Kidney capillary endothelial cell (primary cell): ENCODE measurements around the gene RFC5.
"Not testable (repeated sequence)": the region's sequence is repeated elsewhere in the genome, so short reads cannot be mapped to it uniquely, and the experiment has no call there.

ENCODE experiments used
- DNase-seq: peaks from one replicate; pipeline ENCODE4 v3.0.0-alpha.2; 2018; ENCODE audit warnings: low spot score

RFC5 gene

DNA sequence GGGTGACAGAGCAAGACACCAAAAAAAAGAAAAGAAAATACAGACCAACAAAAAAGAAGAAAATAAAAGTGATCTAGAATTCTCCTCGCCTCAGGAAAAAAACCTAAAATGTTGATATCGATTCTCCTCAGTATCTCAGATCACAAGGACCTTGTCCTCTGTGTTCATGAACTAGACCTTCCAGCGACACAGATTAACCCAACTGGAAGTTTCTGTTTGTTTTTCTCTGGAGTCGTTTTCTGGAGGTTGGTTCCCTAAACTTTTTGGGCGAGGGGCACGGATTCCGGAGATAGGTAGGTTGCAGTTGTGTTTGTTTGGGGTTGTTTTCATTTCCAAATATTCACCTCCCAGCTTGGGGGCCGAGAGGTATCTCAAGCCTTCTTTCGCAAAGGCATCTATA, 559 bp upstream of the RFC5 start:
- DNase-seq: no peak

DNA sequence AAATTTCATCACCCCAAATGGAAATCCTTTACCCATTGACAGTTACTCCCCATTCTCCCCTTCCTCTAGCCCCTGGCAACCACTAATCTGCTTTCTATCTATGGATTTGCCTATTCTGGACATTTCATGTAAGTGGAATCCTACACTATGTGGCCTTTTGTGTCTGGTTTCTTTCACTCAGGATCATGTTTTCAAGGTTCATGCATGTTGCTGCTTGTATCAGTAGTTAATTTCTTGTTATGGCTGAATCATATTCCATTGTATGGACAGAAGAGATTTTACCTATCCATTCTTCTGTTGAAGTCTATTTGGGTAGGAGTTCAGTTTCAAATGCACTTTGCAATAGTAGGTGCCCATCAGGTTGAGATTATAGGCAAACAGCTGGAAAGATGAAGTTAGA, 1.4 kb downstream of the RFC5 start:
- no peak for DNase-seq

DNA sequence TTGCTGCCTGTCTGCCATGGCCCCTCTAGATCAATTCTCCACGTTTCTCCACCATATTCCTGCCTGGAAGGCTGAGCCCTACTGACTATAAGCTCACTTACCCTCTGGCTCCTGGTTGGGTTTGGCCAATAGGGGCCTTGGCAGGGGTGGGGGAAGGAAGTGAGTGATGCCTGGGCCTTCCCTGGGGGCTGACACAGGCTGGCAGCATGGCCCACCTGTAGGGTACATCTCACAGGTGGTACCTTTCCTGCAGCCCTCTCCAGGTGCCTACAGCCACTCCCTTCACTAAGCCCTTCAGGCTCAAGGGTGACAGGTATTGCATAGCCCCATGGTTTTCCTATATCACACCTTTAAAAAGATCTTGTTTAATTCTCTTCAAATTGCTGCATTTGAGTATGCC, 3.5 kb downstream of the RFC5 start:
- DNase-seq: no peak

DNA sequence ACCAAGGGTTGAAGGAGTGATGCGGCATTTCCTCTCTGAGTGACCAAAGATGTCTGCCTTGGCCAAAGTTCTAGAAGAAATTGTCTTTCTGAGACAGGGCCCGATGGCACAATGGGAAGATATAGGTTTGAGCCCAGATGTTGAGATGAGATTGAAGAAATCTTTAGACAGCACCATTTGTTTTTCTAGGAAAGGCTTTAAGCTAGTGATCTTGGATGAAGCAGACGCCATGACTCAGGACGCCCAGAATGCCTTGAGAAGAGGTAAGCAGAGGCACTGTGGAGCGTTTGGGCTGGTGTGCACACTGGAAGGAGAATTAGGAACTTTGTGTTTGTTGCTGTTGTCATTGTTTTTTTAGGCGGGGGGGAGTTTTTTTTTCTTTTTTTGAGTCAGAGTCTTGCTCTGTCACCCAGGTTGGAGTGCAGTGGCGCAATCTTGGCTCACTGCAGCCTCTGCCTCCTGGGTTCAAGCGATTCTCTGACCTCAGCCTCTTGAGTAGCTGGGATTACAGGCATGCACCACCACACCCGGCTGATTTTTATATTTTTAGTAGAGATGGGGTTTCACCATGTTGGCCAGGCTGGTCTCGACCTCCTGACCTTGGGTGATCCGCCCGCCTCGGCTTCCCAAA, 5.7 kb downstream of the RFC5 start:
- not testable (repeated sequence) for DNase-seq

DNA sequence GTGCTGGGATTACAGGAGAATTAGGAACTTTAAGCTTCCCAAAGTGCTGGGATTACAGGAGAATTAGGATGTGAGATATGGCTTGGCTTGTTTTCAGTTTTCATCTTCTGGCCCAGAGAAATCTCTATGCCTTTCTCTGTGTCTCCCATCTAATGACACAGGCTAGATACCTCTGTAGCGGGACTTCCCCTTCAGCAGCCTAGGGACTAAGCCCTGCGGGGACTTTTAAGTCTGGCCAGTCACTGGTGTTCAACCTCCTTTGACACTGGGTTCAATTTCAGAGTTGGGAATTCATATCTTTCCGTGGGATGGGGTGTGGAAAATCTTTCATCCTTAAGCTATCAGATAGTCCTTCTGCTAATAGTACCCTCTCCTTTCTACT, 6.2 kb downstream of the RFC5 start:
- no peak for DNase-seq

DNA sequence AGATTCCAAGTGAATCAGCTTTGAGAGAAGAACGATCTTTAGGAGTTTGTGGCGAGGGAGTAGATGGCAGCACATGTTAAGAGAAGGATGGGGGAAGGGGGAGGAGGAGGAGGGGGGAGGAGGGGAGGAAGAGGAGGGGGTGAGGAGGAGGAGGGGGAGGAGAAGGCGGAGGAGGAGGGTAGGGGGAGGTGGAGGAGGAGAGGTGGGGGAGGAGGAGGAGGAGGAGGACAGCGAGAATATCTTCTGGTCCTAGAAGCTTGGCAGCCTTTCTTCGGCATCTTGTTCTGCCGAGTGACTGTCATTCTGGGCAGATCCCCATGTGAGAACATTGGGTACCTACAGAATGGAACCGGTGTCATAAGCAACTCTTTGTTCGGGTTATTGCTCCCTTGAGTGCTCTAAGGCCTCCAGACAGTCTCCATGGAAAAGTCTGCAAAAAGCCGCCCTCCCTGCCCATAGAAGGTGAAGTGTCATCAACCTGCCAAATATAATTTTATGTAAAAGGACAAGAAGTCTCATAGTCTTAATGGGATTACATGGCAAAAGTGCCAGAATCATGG, 6.9 kb downstream of the RFC5 start:
- no peak for DNase-seq

DNA sequence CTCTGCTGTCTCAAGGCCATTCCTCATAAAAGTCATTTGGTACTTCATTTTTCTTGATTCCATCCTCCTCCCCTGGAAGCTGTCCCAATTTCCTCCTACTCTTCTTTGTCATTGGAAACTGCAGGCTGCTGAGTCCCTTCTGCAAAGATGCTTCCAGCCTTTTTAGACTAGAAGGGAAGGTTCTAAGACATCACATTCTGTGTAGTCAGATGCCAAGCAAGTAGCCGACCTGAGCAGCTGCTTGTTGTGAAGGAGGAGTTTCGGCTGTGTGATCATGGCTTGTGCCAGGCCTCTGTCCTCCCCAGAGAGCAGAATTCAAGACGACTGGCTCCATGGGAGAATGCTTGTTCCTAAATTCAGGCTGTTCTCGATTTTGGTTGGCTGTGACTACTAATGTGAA, 8.7 kb downstream of the RFC5 start:
- DNase-seq: no peak

DNA sequence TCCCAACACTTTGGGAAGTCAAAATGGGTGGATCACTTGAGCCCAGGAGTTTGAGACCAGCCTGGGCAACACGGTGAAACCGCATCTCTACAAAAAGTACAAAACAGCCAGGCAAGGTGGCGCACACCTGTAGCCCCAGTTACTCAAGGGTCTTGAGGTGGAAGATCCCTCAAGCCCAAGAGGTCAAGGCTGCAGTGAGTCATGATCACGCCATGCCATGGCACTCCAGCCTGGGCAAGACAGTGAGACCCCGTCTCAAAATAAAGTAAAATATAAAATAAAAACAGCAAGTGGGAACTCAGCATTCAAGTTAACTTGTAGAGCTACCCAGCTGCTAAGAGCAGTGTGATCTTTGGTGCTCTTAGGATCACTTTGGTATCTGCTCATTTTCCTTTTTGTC, 12.7 kb downstream of the RFC5 start:
- no peak for DNase-seq

DNA sequence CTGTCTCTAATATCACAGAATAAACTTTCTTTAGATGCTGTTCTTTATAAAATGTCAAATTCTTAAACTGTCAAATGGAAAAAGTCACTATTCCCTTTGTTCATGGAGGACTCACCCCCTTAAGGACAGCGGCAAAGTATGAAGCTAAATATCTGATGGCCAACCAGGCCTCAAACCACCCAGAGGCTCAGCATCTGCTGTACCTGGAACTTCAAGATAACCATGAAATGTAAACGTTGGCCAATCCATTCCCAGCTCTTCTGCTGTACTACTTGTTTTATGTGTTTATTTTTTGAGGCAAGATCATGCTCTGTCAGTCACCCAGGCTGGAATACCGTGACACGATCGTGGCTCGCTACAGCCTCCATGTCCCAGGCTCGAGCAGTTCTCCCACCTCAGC, 15.7 kb downstream of the RFC5 start:
- no peak for DNase-seq

DNA sequence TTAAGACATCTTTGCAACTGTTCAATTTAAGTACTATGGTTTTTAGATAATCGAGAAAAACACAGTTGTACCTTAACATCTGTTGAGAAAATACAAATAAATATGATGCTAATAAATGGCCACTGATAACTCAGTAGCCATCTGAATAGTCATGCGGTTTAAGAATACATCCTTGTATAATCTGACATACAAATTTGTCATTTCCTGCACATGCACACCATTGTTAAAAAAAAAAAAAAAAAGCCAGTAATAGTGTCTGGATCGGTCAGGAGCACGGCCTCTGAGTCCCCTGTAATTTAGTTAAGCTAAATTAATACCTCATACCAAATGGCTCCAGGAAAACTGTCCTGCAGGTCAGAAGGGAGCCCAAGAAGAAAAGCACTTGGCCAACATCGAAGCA, 16.8 kb downstream of the RFC5 start:
- peak; percentile 56 for DNase-seq

DNA sequence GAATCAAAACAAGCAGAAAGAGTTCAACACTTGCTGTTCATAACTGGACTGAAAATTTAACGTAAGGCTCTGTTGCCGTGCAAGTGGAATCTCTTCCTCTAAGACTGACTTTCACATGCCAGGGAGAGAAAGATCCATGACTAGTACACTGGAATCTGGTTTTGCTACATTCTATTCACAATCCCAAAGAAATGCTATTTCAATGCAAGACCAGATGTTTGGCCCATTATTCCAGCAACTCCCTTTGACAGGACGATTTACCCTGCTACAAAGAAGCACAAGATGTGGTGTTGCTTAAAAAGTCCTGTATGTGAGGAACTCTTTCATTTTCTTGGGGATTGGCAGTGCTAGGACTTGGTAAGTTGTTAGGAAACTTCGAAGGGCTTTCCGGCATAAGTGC, 17.4 kb downstream of the RFC5 start:
- no peak for DNase-seq

DNA sequence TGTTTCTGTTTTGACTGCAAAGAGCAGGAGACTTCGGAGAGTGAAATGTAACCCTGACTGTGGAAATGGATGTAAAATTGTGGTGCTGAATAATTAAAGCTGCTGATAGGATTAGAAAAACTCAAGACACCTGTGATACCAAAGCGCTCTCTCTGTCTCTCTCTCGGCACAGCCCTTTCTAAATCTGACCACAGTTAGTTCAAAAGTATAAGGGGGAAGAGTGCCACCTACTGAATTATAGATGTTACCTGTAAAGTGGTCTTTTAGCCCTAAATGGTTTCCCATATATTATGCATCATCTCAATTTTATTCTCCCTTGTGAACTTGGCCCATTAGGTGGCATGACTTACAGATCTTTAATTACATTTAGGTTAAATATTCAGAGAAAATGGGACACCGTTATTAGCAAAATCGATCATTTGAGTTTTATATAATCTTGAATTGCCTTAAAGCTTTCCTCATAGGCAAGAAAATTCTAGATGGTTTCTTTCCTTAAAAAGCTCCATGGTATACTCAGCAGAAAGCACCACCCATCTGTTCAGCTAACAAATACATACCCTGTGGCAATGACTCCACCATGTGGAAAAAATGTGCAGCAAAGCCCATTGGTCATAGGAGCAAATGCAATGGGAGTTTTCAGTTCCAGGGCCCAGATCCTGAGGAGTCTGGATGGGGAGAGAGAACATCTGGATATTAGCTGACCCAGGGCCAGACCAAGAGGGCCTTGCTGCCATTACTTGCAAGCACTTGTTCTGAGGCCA, 18.1 kb downstream of the RFC5 start:
- no peak for DNase-seq

DNA sequence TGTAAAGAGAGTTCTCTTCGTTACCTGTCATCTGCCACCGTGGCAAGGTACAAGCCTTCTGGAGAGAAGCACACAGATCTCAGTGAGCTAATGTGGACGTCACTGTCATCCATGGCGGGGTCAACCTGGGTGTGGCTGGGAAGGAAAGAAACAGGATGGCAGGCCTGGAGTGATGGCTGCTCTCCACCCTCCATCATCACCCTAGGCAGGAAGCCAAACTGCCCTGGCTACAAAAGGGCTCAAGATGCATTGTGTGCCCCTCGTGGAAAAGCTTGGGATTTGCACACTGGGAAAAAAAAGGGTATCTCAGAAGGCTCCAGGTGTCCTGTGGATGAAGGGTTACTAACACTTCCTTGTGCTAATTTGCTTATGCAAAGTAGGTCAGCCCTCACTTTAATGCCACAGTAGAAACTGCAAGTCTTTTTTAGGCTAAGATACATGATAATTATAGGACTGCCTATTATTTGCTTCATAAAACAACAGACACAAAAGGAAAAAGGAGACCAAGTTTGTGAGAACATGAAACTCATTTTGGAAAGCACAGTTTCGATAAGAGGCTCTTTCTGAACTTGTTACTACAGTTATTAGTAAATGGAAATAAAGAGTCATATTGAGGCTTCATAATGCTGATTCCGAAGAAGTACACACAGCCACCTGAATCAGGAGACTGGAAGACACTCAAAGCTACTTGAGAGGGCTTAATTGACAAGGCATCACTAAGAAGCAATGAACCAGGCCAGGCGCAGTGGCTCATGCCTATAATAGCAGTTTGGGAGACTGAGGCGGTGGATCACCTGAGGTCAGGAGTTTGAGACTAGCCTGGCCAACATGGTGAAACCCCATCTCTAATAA, 18.9 kb downstream of the RFC5 start:
- no peak for DNase-seq

DNA sequence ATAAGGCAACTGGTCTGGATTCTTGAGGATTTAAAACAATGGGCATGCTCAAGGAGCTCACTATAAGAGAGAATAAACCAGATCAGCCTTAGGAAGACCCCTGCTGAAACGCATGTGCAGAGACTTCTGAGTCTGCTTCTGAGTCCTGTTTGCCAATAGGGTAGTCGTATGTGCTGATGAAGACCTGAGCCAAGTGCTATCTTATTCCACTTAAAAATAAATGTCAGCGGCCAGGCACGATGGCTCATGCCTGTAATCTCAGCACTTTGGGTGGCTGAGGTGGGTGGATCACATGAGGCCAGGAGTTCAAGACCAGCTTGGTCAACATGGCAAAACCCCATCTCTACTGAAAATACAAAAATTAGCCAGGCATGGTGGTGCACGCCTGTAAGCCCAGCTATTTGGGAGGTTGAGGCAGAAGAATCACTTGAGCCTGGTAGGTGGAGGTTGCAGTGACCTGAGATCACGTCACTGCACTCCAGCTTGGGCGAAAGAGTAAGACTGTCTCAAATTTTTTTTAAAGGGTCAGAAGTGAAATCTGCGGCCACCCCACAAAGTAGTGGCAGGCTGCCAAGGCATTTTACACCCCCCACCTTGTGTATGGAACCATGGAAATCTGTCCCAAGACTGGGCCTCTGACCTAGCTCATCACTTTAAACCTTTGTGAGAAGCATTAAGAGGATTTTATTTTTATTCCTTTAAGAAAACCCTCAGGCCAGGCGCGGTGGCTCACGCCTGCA, 20.3 kb downstream of the RFC5 start:
- DNase-seq: no peak

DNA sequence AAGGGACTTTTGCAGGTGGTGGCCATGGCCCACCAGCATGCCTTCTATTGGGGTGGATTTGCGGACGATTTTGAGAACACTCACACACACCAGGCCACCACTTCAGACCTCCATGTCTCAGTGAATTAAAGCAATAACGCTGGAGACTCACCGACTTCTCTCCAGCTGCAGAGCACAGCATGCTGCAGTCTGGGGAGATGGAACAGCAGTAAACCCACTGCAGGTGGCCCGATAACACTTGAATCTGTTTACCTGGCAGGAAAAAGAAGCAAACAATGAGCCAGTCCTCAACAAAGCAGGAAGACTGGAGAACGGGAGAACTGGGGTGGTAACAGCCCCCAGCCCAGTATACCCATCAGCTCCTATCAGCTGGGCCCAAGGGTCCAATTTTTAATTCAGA, 21.6 kb downstream of the RFC5 start:
- no peak for DNase-seq

DNA sequence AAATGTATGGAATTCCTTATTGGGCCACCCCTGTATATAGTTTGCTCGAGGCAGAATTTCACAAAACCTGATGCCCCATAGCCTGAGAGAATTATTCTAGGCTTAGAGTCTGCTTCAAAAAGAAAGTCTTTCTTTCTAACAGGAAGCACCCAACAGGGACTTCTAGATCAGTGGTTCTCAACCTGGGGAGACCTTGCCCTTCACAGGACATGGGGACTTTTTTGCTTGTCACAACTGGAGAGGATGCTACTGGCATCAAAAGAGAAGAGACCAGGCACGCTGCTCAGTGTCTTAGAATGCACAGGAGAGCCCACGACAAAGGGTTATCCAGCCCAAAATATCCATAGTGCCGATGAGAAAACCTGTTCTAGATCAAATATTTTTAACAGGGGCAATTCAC, 25.6 kb downstream of the RFC5 start:
- no peak for DNase-seq

DNA sequence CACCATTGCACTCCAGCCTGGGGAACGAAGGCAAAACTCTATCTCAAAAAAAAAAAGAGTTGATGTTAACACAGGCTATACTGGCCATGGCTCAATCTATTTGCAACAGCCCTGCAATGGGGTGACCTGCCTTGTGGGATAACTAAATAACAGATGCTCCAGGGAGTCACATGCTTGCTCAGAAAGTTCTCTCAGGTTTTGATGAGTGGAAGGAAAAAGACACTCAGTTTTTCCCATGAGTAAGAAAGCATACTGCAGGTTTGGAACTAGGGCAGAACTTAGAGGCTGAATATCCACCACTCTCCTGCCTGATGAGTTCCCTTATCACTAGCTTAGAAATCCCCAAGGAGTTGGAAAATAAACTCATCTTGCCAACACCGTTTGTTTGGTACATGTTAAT, 27.6 kb downstream of the RFC5 start:
- DNase-seq: no peak

DNA sequence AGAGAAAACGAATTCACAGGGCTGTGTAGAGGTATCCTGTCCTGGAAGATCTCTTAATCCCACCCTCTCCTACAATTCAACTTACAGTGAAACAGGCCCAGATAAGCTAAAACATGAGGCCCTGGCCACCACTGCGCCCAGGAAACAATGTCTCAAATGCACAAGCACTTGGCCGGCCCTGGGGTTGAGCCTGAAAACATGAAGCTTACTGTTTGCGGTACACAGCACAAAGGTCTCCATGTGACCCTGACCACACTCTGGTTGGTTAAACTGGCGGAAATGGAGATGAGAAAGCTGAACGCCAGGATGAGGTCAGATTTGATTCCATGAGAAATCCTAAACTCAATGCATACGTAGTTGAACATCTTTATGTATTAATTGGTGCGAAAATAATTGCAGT, 28.1 kb downstream of the RFC5 start:
- DNase-seq: no peak

DNA sequence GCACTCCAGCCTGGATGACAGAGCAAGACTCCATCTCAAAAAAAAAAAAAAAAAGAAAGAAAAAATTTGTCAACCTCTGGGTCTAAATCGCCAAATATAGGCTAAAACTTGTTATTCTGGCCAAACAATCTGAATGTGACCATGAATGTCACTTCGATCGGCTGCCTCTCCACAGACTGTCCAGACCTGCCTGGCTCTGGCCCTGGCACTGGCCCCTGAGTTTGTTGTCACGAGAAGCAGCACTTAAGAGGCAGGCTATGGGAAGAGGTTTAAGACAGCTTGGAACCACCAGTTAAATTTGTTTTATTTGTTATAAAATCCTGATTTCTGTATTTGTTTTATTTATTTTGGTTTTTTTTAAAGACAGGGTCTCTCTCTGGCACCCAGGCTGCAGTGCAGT, 29.9 kb downstream of the RFC5 start:
- DNase-seq: no peak

DNA sequence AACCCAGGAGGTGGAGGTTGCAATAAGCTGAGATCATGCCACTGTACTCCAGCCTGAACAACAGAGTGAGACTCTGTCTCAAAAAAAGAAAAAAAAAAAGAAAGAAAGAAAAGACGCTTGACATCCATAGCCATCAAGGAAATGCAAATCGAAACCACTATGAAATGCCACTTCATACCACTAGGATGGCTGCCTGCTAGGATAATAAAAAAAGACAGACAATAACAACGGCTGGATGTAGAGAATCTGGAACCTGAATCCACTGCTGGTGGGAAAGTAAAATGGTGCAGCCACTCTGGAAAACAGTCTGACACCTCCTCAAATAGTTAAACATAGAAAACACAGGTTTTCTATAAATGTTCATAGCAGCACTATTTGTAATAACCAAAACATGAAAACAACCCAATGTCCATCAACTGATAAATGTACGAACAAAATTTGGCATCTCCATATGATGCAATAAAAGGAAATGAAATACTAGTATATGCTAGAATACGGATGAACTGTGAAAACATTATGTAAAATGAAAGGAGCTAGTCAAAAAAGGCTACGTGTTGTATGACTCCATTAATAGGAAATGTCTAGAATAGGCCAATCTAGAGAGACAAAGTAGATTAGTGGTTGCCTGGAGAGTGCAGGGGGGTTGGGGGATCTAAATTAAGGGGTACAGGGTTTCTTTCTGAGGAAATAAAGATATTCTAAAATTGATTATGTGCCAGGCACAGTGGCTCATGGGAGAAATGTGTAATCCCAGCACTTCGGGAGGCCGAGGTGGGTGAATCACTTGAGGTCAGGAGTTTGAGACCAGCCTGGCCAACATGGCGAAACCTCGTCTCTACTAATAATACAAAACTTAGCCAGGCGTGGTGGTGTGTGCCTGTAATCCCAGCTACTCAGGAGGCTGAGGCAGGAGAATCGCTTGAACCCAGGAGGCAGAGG, 34.7 kb downstream of the RFC5 start:
- no peak for DNase-seq
